GM12878 (cell line): ENCODE measurements around the gene MYO3B. TPM values are rescaled to one million over a fixed set of nuclear protein-coding genes. Genes with fewer than 3 reads are reported as not detected.

Source experiments
- ATAC-seq: fragments of 200-7000 bp; cut with Tn5 transposase; 3 replicates; pipeline ENCODE4 v1.9.1; 2020; ENCODE audit warnings: mild to moderate bottlenecking, moderate library complexity
- BruUV-seq: library from RNA; stranded (reverse); fragments of 400-500 nt; replicated peaks from 2 replicates; lab custom pipeline; 2021; lab: Mats Ljungman, UMichigan
- CTCF ChIA-PET: fragments of 300-600 bp; sonication (Branson Sonifier 250); formaldehyde crosslinking; extraction: SDS; loops from one replicate; lab custom pipeline; 2021; ENCODE audit warnings: inconsistent platforms; lab: Yijun Ruan, JAX
- POLR2A ChIA-PET: fragments of 350-600 bp; formaldehyde crosslinking; extraction: SDS; loops from one replicate; lab custom pipeline; 2021; ENCODE audit warnings: inconsistent platforms; lab: Charles Lee
- RAD21 ChIA-PET: fragments of 300-600 bp; sonication (Branson Sonifier 250); formaldehyde crosslinking; loops from one replicate; lab custom pipeline; 2023; ENCODE audit warnings: antibody characterized with exemption; ENCODE audit not compliant: unreplicated experiment; lab: Charles Lee
- SMC1A ChIA-PET: fragments of 300-600 bp; sonication (Branson Sonifier 250); formaldehyde crosslinking; loops from one replicate; lab custom pipeline; 2023; ENCODE audit not compliant: unreplicated experiment, uncharacterized antibody; lab: Charles Lee
- DNase-seq: peaks from one replicate; pipeline ENCODE4 v3.0.0-alpha.2; 2011; ENCODE audit warnings: low read depth, low spot score
- FAIRE-seq: peaks from 3 replicates; lab custom pipeline; 2011; peaks lifted over from hg19 to GRCh38; lab: Jason Lieb, UNC
- H2AFZ ChIP-seq: 2 replicates; pipeline ENCODE4 v1.6.0; 2011; ENCODE audit warnings: low read depth, low read length, control low read depth; ENCODE audit not compliant: control insufficient read depth
- H3K27ac ChIP-seq: 2 replicates; pipeline ENCODE4 v1.5.1; 2011; ENCODE audit warnings: control low read depth; ENCODE audit not compliant: control insufficient read depth, insufficient read depth
- H3K27me3 ChIP-seq, 2 experiments: replicated peaks in 1 of 2; 2 replicates each; pipeline versions ENCODE4 v1.6.0 to v1.6.1; 2011; ENCODE audit warnings: low read length in 1 of 2; ENCODE audit not compliant: control insufficient read depth in 2 of 2, insufficient read depth in 2 of 2
- H3K36me3 ChIP-seq, 2 experiments: 2 replicates each; pipeline ENCODE4 v1.5.1; 2011; ENCODE audit warnings: low read length in 1 of 2; ENCODE audit not compliant: control insufficient read depth in 2 of 2, insufficient read depth in 2 of 2
- H3K4me1 ChIP-seq: 2 replicates; pipeline ENCODE4 v1.6.1; 2011; ENCODE audit warnings: mild to moderate bottlenecking, low read length, moderate library complexity, mixed read lengths; ENCODE audit not compliant: control insufficient read depth, insufficient read depth
- H3K4me2 ChIP-seq: 2 replicates; pipeline ENCODE4 v1.6.0; 2011; ENCODE audit warnings: control low read depth; ENCODE audit not compliant: control insufficient read depth, insufficient read depth
- H3K4me3 ChIP-seq: fragments of 200-600 bp; sonication (generic); 2 replicates; pipeline ENCODE4 v1.5.1; 2016
- H3K79me2 ChIP-seq: 2 replicates; pipeline ENCODE4 v1.6.0; 2011; ENCODE audit warnings: low read length; ENCODE audit not compliant: control insufficient read depth, insufficient read depth
- H3K9ac ChIP-seq: 2 replicates; pipeline ENCODE4 v1.8.0; 2011; ENCODE audit warnings: low read length, control low read depth, mixed read lengths; ENCODE audit not compliant: control insufficient read depth, insufficient read depth
- H3K9me3 ChIP-seq: replicated peaks from 3 replicates; pipeline ENCODE4 v1.5.1; 2011; ENCODE audit warnings: mild to moderate bottlenecking, low read length; ENCODE audit not compliant: control insufficient read depth, insufficient read depth
- H4K20me1 ChIP-seq: 2 replicates; pipeline ENCODE4 v1.6.0; 2011; ENCODE audit not compliant: control insufficient read depth, insufficient read depth
- BACH1 ChIP-seq: fragments of 450-650 bp; IDR thresholded peaks from 2 replicates; pipeline ENCODE4 v1.6.1; 2017; ENCODE audit warnings: mild to moderate bottlenecking, borderline replicate concordance
- CBX3 ChIP-seq: fragments of 200-600 bp; sonication (generic); IDR thresholded peaks from 2 replicates; pipeline ENCODE4 v1.6.1; 2016; ENCODE audit warnings: low read depth, borderline replicate concordance
- CHD1 ChIP-seq: IDR thresholded peaks from 2 replicates; pipeline ENCODE4 v1.6.1; 2012; ENCODE audit warnings: low read depth, low read length, improper control_type of control experiment
- DPF2 ChIP-seq: fragments of 450-650 bp; IDR thresholded peaks from 2 replicates; pipeline ENCODE4 v1.6.1; 2017; ENCODE audit warnings: mild to moderate bottlenecking
- EED ChIP-seq: sonication (generic); IDR thresholded peaks from 2 replicates; pipeline ENCODE4 v1.6.1; 2016; ENCODE audit warnings: antibody characterized with exemption, low read depth
- ESRRA ChIP-seq: IDR thresholded peaks from 2 replicates; pipeline ENCODE4 v1.6.1; 2012; ENCODE audit warnings: mild to moderate bottlenecking, low read length, improper control_type of control experiment
- FOS ChIP-seq: IDR thresholded peaks from 3 replicates; pipeline ENCODE4 v1.6.1; 2011; ENCODE audit warnings: borderline replicate concordance; ENCODE audit not compliant: insufficient read length; ENCODE audit errors: extremely low read depth
- HDAC6 ChIP-seq: fragments of 200-600 bp; sonication (generic); IDR thresholded peaks from one replicate; pipeline ENCODE4 v1.8.0; 2017; ENCODE audit warnings: antibody characterized with exemption; ENCODE audit not compliant: unreplicated experiment
- IRF4 ChIP-seq: IDR thresholded peaks from 2 replicates; pipeline ENCODE4 v1.6.1; 2011; ENCODE audit warnings: low read depth, low read length
- NBN ChIP-seq: fragments of 450-650 bp; IDR thresholded peaks from 2 replicates; pipeline ENCODE4 v1.6.1; 2016
- NR2F1 ChIP-seq: fragments of 450-650 bp; conservative IDR thresholded peaks from 2 replicates; pipeline ENCODE4 v1.6.1; 2017; ENCODE audit warnings: mild to moderate bottlenecking
- RCOR1 ChIP-seq: conservative IDR thresholded peaks from 2 replicates; pipeline ENCODE4 v1.6.1; 2012; ENCODE audit warnings: low read depth, low read length, improper control_type of control experiment
- RFX5 ChIP-seq: IDR thresholded peaks from 2 replicates; pipeline ENCODE4 v1.6.1; 2011; ENCODE audit warnings: low read depth, low read length, improper control_type of control experiment
- RUNX3 ChIP-seq: IDR thresholded peaks from 2 replicates; pipeline ENCODE4 v1.6.1; 2012; ENCODE audit warnings: low read length, inconsistent platforms
- SMAD5 ChIP-seq: IDR thresholded peaks from 2 replicates; pipeline ENCODE4 v1.6.1; 2016; ENCODE audit warnings: antibody characterized with exemption, low read depth
- SREBF1 ChIP-seq: IDR thresholded peaks from 2 replicates; pipeline ENCODE4 v1.6.1; 2012; ENCODE audit warnings: mild to moderate bottlenecking, low read length
- SREBF2 ChIP-seq: IDR thresholded peaks from 2 replicates; pipeline ENCODE4 v1.6.1; 2012; ENCODE audit warnings: mild to moderate bottlenecking, low read length
- STAT3 ChIP-seq: IDR thresholded peaks from 2 replicates; pipeline ENCODE4 v1.6.1; 2011; ENCODE audit warnings: low read depth, low read length, improper control_type of control experiment
- SUZ12 ChIP-seq: fragments of 200-600 bp; sonication (generic); IDR thresholded peaks from one replicate; pipeline ENCODE4 v1.6.1; 2018; ENCODE audit warnings: antibody characterized with exemption, mild to moderate bottlenecking; ENCODE audit not compliant: unreplicated experiment
- TBL1XR1 ChIP-seq: IDR thresholded peaks from 2 replicates; pipeline ENCODE4 v1.6.1; 2012; ENCODE audit warnings: low read depth, low read length, improper control_type of control experiment
- WRNIP1 ChIP-seq: IDR thresholded peaks from 2 replicates; pipeline ENCODE4 v1.6.1; 2011; ENCODE audit warnings: low read depth, low read length, improper control_type of control experiment, borderline replicate concordance
- WGBS: methylation state at CpG from one replicate; pipeline ENCODE4 v1.1.6; 2016; ENCODE audit warnings: low lambda C conversion rate; ENCODE audit not compliant: insufficient replicate concordance, insufficient coverage; ENCODE audit errors: missing lambda C conversion rate; 5-methylcytosine and 5-hydroxymethylcytosine counted together
- in situ Hi-C: fragments of 300-500 bp; cut with MboI; formaldehyde crosslinking; loops from 9 replicates; pipeline ENCODE4 v1.14.3; 2018; ENCODE audit warnings: mixed read lengths
- intact Hi-C: fragments of 100-400 bp; cut with micrococcal nuclease; formaldehyde crosslinking; loops from one replicate; pipeline ENCODE4 v1.14.2; 2022; ENCODE audit not compliant: unreplicated experiment
- polyA plus RNA-seq, 11 experiments: library from polyadenylated mRNA; depleted of rRNA in 4 of 11; unstranded in 6 of 11; stranded (reverse) in 5 of 11; fragments of >200 nt; fragmentation: Nextera tagmentation in 4 of 11; fragmentation: Illumina TruSeq in 1 of 11; extraction: Ambion mirVana in 4 of 11; extraction: Trizol in 1 of 11; gene quantifications; 1 replicate in 1 of 11; 2 replicates in 10 of 11; pipeline versions ENCODE4 v1.2.1 to v1.2.3, GENCODE V29; 2011 to 2016; ENCODE audit warnings: inconsistent platforms in 2 of 11, missing spikeins in 2 of 11, low read depth in 1 of 11
- total RNA-seq, 4 experiments: library from RNA; depleted of rRNA in 3 of 4; stranded (reverse); fragments of >200 nt in 3 of 4; fragmentation: Illumina TruSeq in 1 of 4; extraction: Trizol in 1 of 4; gene quantifications; 2 replicates each; pipeline versions ENCODE4 v1.2.1 to v1.2.3, GENCODE V29; 2013 to 2021

MYO3B gene
- total and polyA plus RNA-seq, 10 of the 15 experiments (the other 5 are each of a cell fraction or from before 2014, with no cell fraction given), result 1.1 to 7.1 (median 2.1) TPM

GRCh38 chr2:170689481-170689880 lies 511.5 kb downstream of the MYO3B start:
- in situ Hi-C loops, result no loop called here
- SMC1A ChIA-PET, result no interaction called here
- no peak overlapping the region for H3K4me3 ChIP-seq
- no peaks in the 10 kb centered on the region for H3K4me1 ChIP-seq
- H2AFZ ChIP-seq, result no peak overlapping the region
- H3K4me2 ChIP-seq, result no peak overlapping the region
- TF ChIP-seq HDAC6 (no peak), SREBF2 (no peak), DPF2 (no peak), SMAD5 (no peak), BACH1 (no peak), SREBF1 (no peak), NR2F1 (no peak)
- TF ChIP-seq, all 136 proteins: peak for 0
- Histone ChIP-seq H4K20me1 (no peaks in the 10 kb centered on the region), H3K27me3 (no peaks in the 10 kb centered on the region; a peak in 1 of 4 replicates), H3K79me2 (no peaks in the 10 kb centered on the region), H3K36me3 (no peaks in the 10 kb centered on the region), H3K9ac (no peak overlapping the region), H3K27ac (no peak overlapping the region), H3K9me3 (no peaks in the 10 kb centered on the region)
- RAD21 ChIA-PET, result interaction anchor here (1.4 kb wide), 1 partner anchor 10 kb away, joined by 3 read pairs; no protein-coding TSS in a partner anchor
- intact Hi-C loops, result no loop called here
- 34% methylated on average over 5 of the region's 5 CpGs for WGBS
- DNase-seq, result no peak
- POLR2A ChIA-PET, result no interaction called here
- no peak for FAIRE-seq
- ATAC-seq, result no peak
- CTCF ChIA-PET, result interaction anchor here (1.3 kb wide), 1 partner anchor 18 kb away, joined by 4 read pairs; no protein-coding TSS in a partner anchor
- BruUV-seq, result no TSS peak

- ATAC-seq (no peak), FAIRE-seq (no peak), DNase-seq (no peak)
- H3K79me2 ChIP-seq, result no peaks in the 10 kb centered on the region
- no peaks in the 10 kb centered on the region for H4K20me1 ChIP-seq
- in situ Hi-C loops (no loop called here), intact Hi-C loops (no loop called here)
- H3K27me3 ChIP-seq, result no peaks in the 10 kb centered on the region; a peak in 1 of 4 replicates
- no peaks in the 10 kb centered on the region for H3K36me3 ChIP-seq
- 43% methylated on average over 8 of the region's 8 CpGs for WGBS
- ChIA-PET CTCF (no interaction called here), RAD21 (no interaction called here), SMC1A (no interaction called here), POLR2A (no interaction called here)
- no peak overlapping the region for H3K4me2 ChIP-seq
- H3K4me3 ChIP-seq, result no peak overlapping the region
- no peak overlapping the region for H3K9ac ChIP-seq
- no TSS peak for BruUV-seq
- H3K9me3 ChIP-seq, result no peaks in the 10 kb centered on the region
- H2AFZ ChIP-seq, result no peak overlapping the region
- no peaks in the 10 kb centered on the region for H3K4me1 ChIP-seq
- no peak overlapping the region for H3K27ac ChIP-seq
- TF ChIP-seq FOS (no peak), HDAC6 (no peak), CBX3 (no peak), RUNX3 (no peak), NBN (no peak), WRNIP1 (no peak), CHD1 (no peak), TBL1XR1 (no peak), EED (no peak), RCOR1 (no peak), ESRRA (no peak), SUZ12 (no peak), STAT3 (no peak), IRF4 (no peak), RFX5 (no peak)
Observed at GRCh38 chr2:170690640-170691039, 512.7 kb downstream of the MYO3B start.
